K562 (cell line): ENCODE results near the gene MRPS35. TPM values are rescaled to one million over a fixed set of nuclear protein-coding genes. Genes with fewer than 3 reads are reported as not detected.

Experiments used
- CBX3 ChIP-seq, 2 experiments: IDR thresholded peaks; 1 replicate in 1 of 2; 2 replicates in 1 of 2; pipeline ENCODE4 v1.6.1; 2012; ENCODE audit warnings: inconsistent platforms in 2 of 2, low read length in 2 of 2, borderline replicate concordance in 1 of 2, control low read depth in 1 of 2
- CREM ChIP-seq: IDR thresholded peaks from 2 replicates; pipeline ENCODE4 v1.6.1; 2014; ENCODE audit warnings: antibody characterized with exemption, low read depth
- EP300 ChIP-seq: IDR thresholded peaks from 2 replicates; pipeline ENCODE4 v1.6.1; 2012; ENCODE audit warnings: low read length, improper control_type of control experiment
- ESRRB ChIP-seq: fragments of 250-450 bp; sonication (Bioruptor Pico); IDR thresholded peaks from 2 replicates; pipeline ENCODE4 v1.5.0; 2020; ENCODE audit warnings: mild to moderate bottlenecking, moderate library complexity, borderline replicate concordance
- FOXJ2 ChIP-seq: fragments of 200-800 bp; sonication (Bioruptor generic); IDR thresholded peaks from 2 replicates; pipeline ENCODE4 v1.6.1; 2016; ENCODE audit warnings: missing genetic modification characterization, missing compliant biosample characterization
- GABPB1 ChIP-seq: sonication (generic); formaldehyde crosslinking; IDR thresholded peaks from 2 replicates; pipeline ENCODE4 v1.8.0; 2022; ENCODE audit warnings: mild to moderate bottlenecking, missing genetic modification reagents
- HBP1 ChIP-seq: fragments of 450-650 bp; formaldehyde crosslinking; IDR thresholded peaks from 2 replicates; pipeline ENCODE4 v1.4.0; 2022; ENCODE audit warnings: missing genetic modification characterization
- HCFC1 ChIP-seq: IDR thresholded peaks from 2 replicates; pipeline ENCODE4 v1.6.1; 2012; ENCODE audit warnings: low read depth, low read length, improper control_type of control experiment
- L3MBTL2 ChIP-seq: fragments of 450-650 bp; IDR thresholded peaks from 2 replicates; pipeline ENCODE4 v1.6.1; 2016; ENCODE audit warnings: mild to moderate bottlenecking, moderate library complexity
- MEIS2 ChIP-seq: fragments of 450-650 bp; IDR thresholded peaks from 2 replicates; pipeline ENCODE4 v1.6.1; 2014; ENCODE audit warnings: mild to moderate bottlenecking; ENCODE audit not compliant: partially characterized antibody
- MYNN ChIP-seq, 2 experiments: sonication (generic); formaldehyde crosslinking in 1 of 2; IDR thresholded peaks; 2 replicates each; pipeline versions ENCODE4 v1.5.0 to v1.6.1; 2016 to 2020; ENCODE audit warnings: antibody characterized with exemption in 1 of 2, missing genetic modification reagents in 1 of 2
- NFIC ChIP-seq: fragments of 450-650 bp; IDR thresholded peaks from 2 replicates; pipeline ENCODE4 v1.6.1; 2017; ENCODE audit warnings: mild to moderate bottlenecking, inconsistent platforms
- RBM22 ChIP-seq: fragments of 200-400 bp; formaldehyde crosslinking; IDR thresholded peaks from 2 replicates; pipeline ENCODE4 v1.6.1; 2018; ENCODE audit warnings: low read length, low read depth; ENCODE audit not compliant: poor library complexity, severe bottlenecking
- RNF2 ChIP-seq: sonication (generic); IDR thresholded peaks from 2 replicates; pipeline ENCODE4 v1.6.1; 2016
- TAF7 ChIP-seq: fragments of 450-650 bp; IDR thresholded peaks from 2 replicates; pipeline ENCODE4 v1.6.1; 2016; ENCODE audit warnings: missing genetic modification characterization, missing compliant biosample characterization
- TAF9B ChIP-seq: fragments of 450-650 bp; IDR thresholded peaks from 2 replicates; pipeline ENCODE4 v1.6.1; 2018; ENCODE audit warnings: mild to moderate bottlenecking; ENCODE audit not compliant: partially characterized antibody
- UBTF ChIP-seq, 2 experiments: IDR thresholded peaks; 2 replicates each; pipeline ENCODE4 v1.6.1; 2012; ENCODE audit warnings: improper control_type of control experiment in 2 of 2, low read depth in 2 of 2, low read length in 2 of 2, borderline replicate concordance in 1 of 2
- ZC3H11A ChIP-seq: IDR thresholded peaks from 2 replicates; pipeline ENCODE4 v1.6.1; 2012; ENCODE audit warnings: low read depth, low read length, improper control_type of control experiment
- ZNF3 ChIP-seq: fragments of 250-450 bp; sonication (Bioruptor Pico); IDR thresholded peaks from 2 replicates; pipeline ENCODE4 v1.5.0; 2021; ENCODE audit warnings: mild to moderate bottlenecking, moderate library complexity
- ZNF444 ChIP-seq: fragments of 250-450 bp; sonication (Bioruptor Pico); IDR thresholded peaks from 2 replicates; pipeline ENCODE4 v1.4.0; 2020; ENCODE audit warnings: mild to moderate bottlenecking, moderate library complexity
- ZNF695 ChIP-seq: fragments of 450-650 bp; formaldehyde crosslinking; IDR thresholded peaks from 2 replicates; pipeline ENCODE4 v1.4.0; 2020; ENCODE audit warnings: mild to moderate bottlenecking, moderate library complexity
- polyA plus RNA-seq, 8 experiments: library from polyadenylated mRNA; depleted of rRNA in 4 of 8; stranded (reverse) in 5 of 8; unstranded in 3 of 8; fragments of >200 nt; fragmentation: Nextera tagmentation in 2 of 8; fragmentation: Illumina TruSeq in 1 of 8; extraction: Ambion mirVana in 2 of 8; extraction: Trizol in 1 of 8; gene quantifications; 2 replicates each; pipeline versions ENCODE4 v1.2.1 to v1.2.3, GENCODE V29; 2011 to 2014; ENCODE audit warnings: inconsistent platforms in 1 of 8, missing spikeins in 1 of 8
- total RNA-seq, 7 experiments: library from RNA; depleted of rRNA in 6 of 7; stranded (reverse); fragments of >200 nt in 6 of 7; fragmentation: Illumina TruSeq in 2 of 7; extraction: Trizol in 2 of 7; gene quantifications; 2 replicates each; pipeline versions ENCODE4 v1.2.1 to v1.2.3, GENCODE V29; 2011 to 2021; ENCODE audit warnings: low replicate concordance in 1 of 7
- TF ChIP-seq, protein P1 (sequence below), 2 experiments: IDR thresholded peaks; 2 replicates each; pipeline ENCODE4 v1.6.1; 2011; ENCODE audit warnings: borderline replicate concordance in 1 of 2, control low read depth in 1 of 2, low read depth in 1 of 2, low read length in 1 of 2, mild to moderate bottlenecking in 1 of 2, mixed read lengths in 1 of 2, moderate library complexity in 1 of 2; ENCODE audit not compliant: insufficient read depth in 1 of 2, insufficient read length in 1 of 2, poor library complexity in 1 of 2, severe bottlenecking in 1 of 2; ENCODE audit errors: extremely low read depth in 1 of 2
- TF ChIP-seq, protein P2 (sequence below), 2 experiments: fragments of 450-650 bp in 1 of 2; sonication (generic) in 1 of 2; formaldehyde crosslinking; conservative IDR thresholded peaks; 2 replicates each; pipeline versions ENCODE4 v1.4.0 to v1.8.1; 2020 to 2022; ENCODE audit warnings: mild to moderate bottlenecking in 1 of 2, missing genetic modification reagents in 1 of 2

MRPS35 gene
- total and polyA plus RNA-seq, 9 of the 15 experiments (the other 6 are each of a cell fraction or from before 2014, with no cell fraction given) = 79.0 to 183 (median 114) TPM

- TF ChIP-seq TAF9B = peak; percentile 92
- peak; percentile 2; the same call in 1 of the 2 replicates for TF ChIP-seq ZNF444 (CRISPR knock-in tag)
- peak; percentile 77 for TF ChIP-seq HCFC1
- TF ChIP-seq EP300 = no peak
- TF ChIP-seq TAF7 (tag) = peak; percentile 86
- peak; percentile 75; the same call in 1 of the 2 replicates for TF ChIP-seq FOXJ2 (tag)
- no peak for TF ChIP-seq ESRRB (CRISPR knock-in tag)
- no peak for TF ChIP-seq ZNF695 (CRISPR knock-in tag)
- no peak for TF ChIP-seq ZC3H11A
- peak in 1 of 2 experiments; percentile 77; a peak in 2 of 4 replicates for TF ChIP-seq UBTF (IDR thresholded peaks at IDR 0.05; ENCODE audit: borderline replicate concordance in 1 of 2, low read depth in 2 of 2, low read length in 2 of 2)
- TF ChIP-seq MYNN (IDR thresholded peaks at IDR 0.05) = peak; percentile 4
- TF ChIP-seq MYNN (CRISPR knock-in tag; IDR thresholded peaks at IDR 0.05) = no peak
- TF ChIP-seq, protein P1, sequence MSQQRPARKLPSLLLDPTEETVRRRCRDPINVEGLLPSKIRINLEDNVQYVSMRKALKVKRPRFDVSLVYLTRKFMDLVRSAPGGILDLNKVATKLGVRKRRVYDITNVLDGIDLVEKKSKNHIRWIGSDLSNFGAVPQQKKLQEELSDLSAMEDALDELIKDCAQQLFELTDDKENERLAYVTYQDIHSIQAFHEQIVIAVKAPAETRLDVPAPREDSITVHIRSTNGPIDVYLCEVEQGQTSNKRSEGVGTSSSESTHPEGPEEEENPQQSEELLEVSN (IDR thresholded peaks at IDR 0.05; ENCODE audit: borderline replicate concordance in 1 of 2, extremely low read depth in 1 of 2, insufficient read depth in 1 of 2, insufficient read length in 1 of 2, low read depth in 1 of 2, low read length in 1 of 2, poor library complexity in 1 of 2, severe bottlenecking in 1 of 2) = peak; percentile 82 to 84
- TF ChIP-seq CREM = peak; percentile 63; the same call in 1 of the 2 replicates
- TF ChIP-seq, protein P2, sequence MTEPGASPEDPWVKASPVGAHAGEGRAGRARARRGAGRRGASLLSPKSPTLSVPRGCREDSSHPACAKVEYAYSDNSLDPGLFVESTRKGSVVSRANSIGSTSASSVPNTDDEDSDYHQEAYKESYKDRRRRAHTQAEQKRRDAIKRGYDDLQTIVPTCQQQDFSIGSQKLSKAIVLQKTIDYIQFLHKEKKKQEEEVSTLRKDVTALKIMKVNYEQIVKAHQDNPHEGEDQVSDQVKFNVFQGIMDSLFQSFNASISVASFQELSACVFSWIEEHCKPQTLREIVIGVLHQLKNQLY (CRISPR knock-in tag; conservative IDR thresholded peaks at IDR 0.05) = 0 out of 4 replicates have a peak, but pooled peaks have one; percentile 14 to 20
- TF ChIP-seq RBM22 = peak; percentile 25
- TF ChIP-seq CBX3 (IDR thresholded peaks at IDR 0.05; ENCODE audit: borderline replicate concordance in 1 of 2, low read length in 2 of 2) = peak in 1 of 2 experiments; percentile 39; a peak in 1 of 3 replicates
- peak; percentile 74 for TF ChIP-seq RNF2
- TF ChIP-seq MEIS2 = peak; percentile 20
- peak; percentile 67 for TF ChIP-seq NFIC
- TF ChIP-seq GABPB1 (CRISPR knock-in tag) = peak; percentile 69; the same call in 1 of the 2 replicates
- peak; percentile 33; the same call in 1 of the 2 replicates for TF ChIP-seq HBP1 (CRISPR knock-in tag)
- TF ChIP-seq ZNF3 = no peak
- TF ChIP-seq L3MBTL2 = peak; percentile 90
Measured at GRCh38 chr12:27710592-27711316, at the start of gene MRPS35 (continued).
